GM23338 (cell line): ENCODE results near the gene DNAJB8. TPM values are rescaled to one million over a fixed set of nuclear protein-coding genes. Genes with fewer than 3 reads are reported as not detected.

Experiments
- ATAC-seq: fragments of 200-7000 bp; cut with Tn5 transposase; 3 replicates; pipeline ENCODE4 v1.9.1; 2020
- DNase-seq: peaks from one replicate; pipeline ENCODE4 v3.0.0-alpha.2; 2015; ENCODE audit warnings: low spot score
- H2AFZ ChIP-seq: fragments of 200-600 bp; sonication (generic); 2 replicates; pipeline ENCODE4 v1.8.0; 2016; ENCODE audit warnings: antibody characterized with exemption, mild to moderate bottlenecking, moderate library complexity
- H3F3A ChIP-seq: fragments of 200-600 bp; sonication (generic); replicated peaks from 2 replicates; pipeline ENCODE4 v1.8.0; 2017; ENCODE audit warnings: antibody characterized with exemption, mixed run types, low read depth
- H3K27ac ChIP-seq: fragments of 200-600 bp; sonication (generic); 2 replicates; pipeline ENCODE4 v1.6.1; 2016; ENCODE audit warnings: low read depth
- H3K27me3 ChIP-seq: fragments of 200-600 bp; sonication (generic); 2 replicates; pipeline ENCODE4 v1.8.0; 2016; ENCODE audit warnings: mild to moderate bottlenecking, mixed run types, moderate library complexity; ENCODE audit not compliant: insufficient read depth
- H3K36me3 ChIP-seq: fragments of 200-600 bp; sonication (generic); 2 replicates; pipeline ENCODE4 v1.8.0; 2016; ENCODE audit warnings: mild to moderate bottlenecking; ENCODE audit not compliant: insufficient read depth
- H3K4me1 ChIP-seq: fragments of 200-600 bp; sonication (generic); 2 replicates; pipeline ENCODE4 v1.8.0; 2016; ENCODE audit warnings: mild to moderate bottlenecking, moderate library complexity; ENCODE audit not compliant: insufficient read depth
- H3K4me2 ChIP-seq: fragments of 200-600 bp; sonication (generic); 2 replicates; pipeline ENCODE4 v1.7.1; 2017; ENCODE audit warnings: mixed run types
- H3K4me3 ChIP-seq: fragments of 200-600 bp; sonication (generic); 2 replicates; pipeline ENCODE4 v1.6.1; 2016; ENCODE audit warnings: mixed run types
- H3K79me2 ChIP-seq: fragments of 200-600 bp; sonication (generic); replicated peaks from 2 replicates; pipeline ENCODE4 v1.8.0; 2017; ENCODE audit warnings: mild to moderate bottlenecking; ENCODE audit not compliant: insufficient read depth
- H3K9me2 ChIP-seq: fragments of 200-600 bp; sonication (generic); 2 replicates; pipeline ENCODE4 v1.8.0; 2017; ENCODE audit not compliant: insufficient read depth
- H4K20me1 ChIP-seq: fragments of 200-600 bp; sonication (generic); replicated peaks from 2 replicates; pipeline ENCODE4 v1.8.0; 2017; ENCODE audit warnings: mild to moderate bottlenecking; ENCODE audit not compliant: insufficient read depth
- H3K27ac Mint-ChIP-seq: 2 replicates; pipeline ENCODE4 v1.8.0; 2020; ENCODE audit warnings: inconsistent platforms, mild to moderate bottlenecking, moderate library complexity, mixed read lengths
- H3K27me3 Mint-ChIP-seq: 3 replicates; pipeline ENCODE4 v1.8.0; 2022; ENCODE audit warnings: low read depth, mild to moderate bottlenecking, moderate library complexity, mixed read lengths, inconsistent platforms; ENCODE audit not compliant: insufficient read depth, poor library complexity
- H3K36me3 Mint-ChIP-seq: 3 replicates; pipeline ENCODE4 v1.8.0; 2021; ENCODE audit warnings: low read depth, mild to moderate bottlenecking, inconsistent platforms, moderate library complexity, mixed read lengths
- H3K4me1 Mint-ChIP-seq: 3 replicates; pipeline ENCODE4 v1.8.0; 2020; ENCODE audit warnings: mild to moderate bottlenecking, inconsistent platforms, mixed read lengths
- H3K4me3 Mint-ChIP-seq: 3 replicates; pipeline ENCODE4 v1.8.0; 2021; ENCODE audit warnings: moderate library complexity, mild to moderate bottlenecking, inconsistent platforms, mixed read lengths
- H3K9me3 Mint-ChIP-seq: 3 replicates; pipeline ENCODE4 v1.8.0; 2020; ENCODE audit warnings: moderate library complexity, mild to moderate bottlenecking, inconsistent platforms, mixed read lengths
- CREB1 ChIP-seq: fragments of 250-450 bp; sonication (Bioruptor Pico); IDR thresholded peaks from 2 replicates; pipeline ENCODE4 v1.5.0; 2020; ENCODE audit warnings: low read depth, mild to moderate bottlenecking, moderate library complexity
- CTCF ChIP-seq, 2 experiments: fragments of 200-600 bp in 1 of 2; sonication (generic) in 1 of 2; conservative IDR thresholded peaks; 2 replicates each; pipeline versions ENCODE4 v1.5.1 to v1.6.1; 2016 to 2017; ENCODE audit warnings: antibody characterized with exemption in 2 of 2, low read depth in 2 of 2, mild to moderate bottlenecking in 2 of 2, moderate library complexity in 1 of 2
- ETS1 ChIP-seq: IDR thresholded peaks from 2 replicates; pipeline ENCODE4 v1.6.1; 2016; ENCODE audit warnings: antibody characterized with exemption
- EZH2 ChIP-seq: fragments of 200-600 bp; sonication (generic); IDR thresholded peaks from one replicate; pipeline ENCODE4 v1.8.0; 2017; ENCODE audit warnings: antibody characterized with exemption, mild to moderate bottlenecking, low read depth; ENCODE audit not compliant: unreplicated experiment
- EZH2phosphoT487 ChIP-seq: fragments of 200-600 bp; sonication (generic); IDR thresholded peaks from one replicate; pipeline ENCODE4 v1.8.1; 2018; ENCODE audit warnings: antibody characterized with exemption; ENCODE audit not compliant: unreplicated experiment
- JUNB ChIP-seq: IDR thresholded peaks from one replicate; pipeline ENCODE4 v1.6.1; 2016; ENCODE audit warnings: antibody characterized with exemption; ENCODE audit not compliant: unreplicated experiment
- NANOG ChIP-seq: IDR thresholded peaks from 2 replicates; pipeline ENCODE4 v1.6.1; 2016; ENCODE audit warnings: antibody characterized with exemption, borderline replicate concordance
- POLR2AphosphoS5 ChIP-seq: IDR thresholded peaks from 2 replicates; pipeline ENCODE4 v1.6.1; 2016; ENCODE audit warnings: antibody characterized with exemption, low read depth
- REST ChIP-seq: IDR thresholded peaks from one replicate; pipeline ENCODE4 v1.6.1; 2018; ENCODE audit warnings: antibody characterized with exemption; ENCODE audit not compliant: unreplicated experiment
- STAT1 ChIP-seq: IDR thresholded peaks from one replicate; pipeline ENCODE4 v1.6.1; 2016; ENCODE audit warnings: antibody characterized with exemption; ENCODE audit not compliant: unreplicated experiment
- ZNF114 ChIP-seq: fragments of 250-450 bp; sonication (Bioruptor Pico); IDR thresholded peaks from 2 replicates; pipeline ENCODE4 v1.5.0; 2020; ENCODE audit warnings: mild to moderate bottlenecking, moderate library complexity
- ZNF331 ChIP-seq: fragments of 250-450 bp; sonication (Bioruptor Pico); IDR thresholded peaks from 2 replicates; pipeline ENCODE4 v1.5.0; 2020; ENCODE audit warnings: low read depth, mild to moderate bottlenecking, moderate library complexity
- ZNF462 ChIP-seq: fragments of 250-450 bp; sonication (Bioruptor Pico); IDR thresholded peaks from 2 replicates; pipeline ENCODE4 v1.5.0; 2020; ENCODE audit warnings: mild to moderate bottlenecking, moderate library complexity
- polyA plus RNA-seq: library from polyadenylated mRNA; unstranded; fragments of >200 nt; fragmentation: Nextera tagmentation; extraction: Ambion mirVana; gene quantifications from 2 replicates; pipeline ENCODE4 v1.2.1, GENCODE V29; 2016
- total RNA-seq: library from RNA; depleted of rRNA; stranded (reverse); fragments of >200 nt; shearing (Covaris generic); gene quantifications from 2 replicates; pipeline ENCODE4 v1.2.3, GENCODE V29; 2014

The DNAJB8 gene
- total and polyA plus RNA-seq, 2 experiments from 2014 or later = not detected

GRCh38 chr3:128473737-128474136 lies 7.0 kb upstream of the DNAJB8 start:
- H3K4me1 Mint-ChIP-seq = peaks cover 22% of the 10 kb centered on the region
- H3K4me2 ChIP-seq = no peak overlapping the region
- no peaks in the 10 kb centered on the region for H3K36me3 Mint-ChIP-seq
- TF ChIP-seq ZNF331 (no peak), STAT1 (no peak), CREB1 (CRISPR knock-in tag) (no peak), ZNF462 (CRISPR knock-in tag) (no peak), CTCF (conservative IDR thresholded peaks at IDR 0.05; ENCODE audit: low read depth in 2 of 2) (no peak), ZNF114 (no peak), POLR2AphosphoS5 (no peak), NANOG (no peak), ETS1 (no peak), EZH2phosphoT487 (no peak), REST (no peak), EZH2 (no peak), JUNB (no peak)
- H3K27ac Mint-ChIP-seq = no peak overlapping the region
- H3K4me1 ChIP-seq = peaks cover 20% of the 10 kb centered on the region
- no peak overlapping the region for H3K27ac ChIP-seq
- H3K4me3 Mint-ChIP-seq = no peak overlapping the region
- no peak overlapping the region for H2AFZ ChIP-seq
- H3F3A ChIP-seq = 0 out of 2 replicates have a peak, but pooled peaks cover 7% of the 10 kb centered on the region
- H3K4me3 ChIP-seq = no peak overlapping the region
- no peaks in the 10 kb centered on the region for H3K36me3 ChIP-seq
- 0 out of 2 replicates have a peak, but pooled peaks cover 3% of the 10 kb centered on the region for H4K20me1 ChIP-seq
- peaks cover 11% of the 10 kb centered on the region for H3K9me2 ChIP-seq
- H3K27me3 Mint-ChIP-seq = peaks cover 70% of the 10 kb centered on the region
- H3K9me3 Mint-ChIP-seq = no peaks in the 10 kb centered on the region; the same call in 2 of the 3 replicates
- ATAC-seq = peak; percentile 34; the same call in 2 of the 3 replicates
- DNase-seq = no peak
- peaks cover 77% of the 10 kb centered on the region for H3K27me3 ChIP-seq
- no peaks in the 10 kb centered on the region for H3K79me2 ChIP-seq
